Lower leg skin (tissue), 3 donors: Measurements from ENCODE around the gene CALD1.

ENCODE experiments used
- CTCF ChIP-seq, 3 donors: fragments of 450-650 bp; IDR thresholded peaks; one replicate each; pipeline ENCODE4 v1.5.1; 2016; ENCODE audit warnings: antibody characterized with exemption in 3 of 3, mild to moderate bottlenecking in 3 of 3, moderate library complexity in 2 of 3
- POLR2A ChIP-seq, 2 donors: fragments of 450-650 bp; IDR thresholded peaks; one replicate each; pipeline ENCODE4 v1.6.1; 2016 to 2017; ENCODE audit warnings: antibody characterized with exemption in 2 of 2, mild to moderate bottlenecking in 1 of 2, moderate library complexity in 1 of 2

- TF ChIP-seq POLR2A (IDR thresholded peaks at IDR 0.05) (no peak), CTCF (IDR thresholded peaks at IDR 0.05) (no peak)
Measured at GRCh38 chr7:135012229-135012628, 232.8 kb downstream of the CALD1 start.
